Upper lobe of right lung (tissue), 1 donor: ENCODE data around the gene ADAMTSL1. TPM values are rescaled to one million over a fixed set of nuclear protein-coding genes. Genes with fewer than 3 reads are reported as not detected.

Experiments
- ATAC-seq: fragments of 200-7000 bp; cut with Tn5 transposase; one replicate; pipeline ENCODE4 v1.9.1; 2020; ENCODE audit warnings: mild to moderate bottlenecking, moderate library complexity
- DNase-seq: peaks from one replicate; pipeline ENCODE4 v3.0.0-alpha.2; 2020
- H3K27ac ChIP-seq: fragments of 200-600 bp; one replicate; pipeline ENCODE4 v1.8.0; 2022
- H3K27me3 ChIP-seq: fragments of 200-600 bp; one replicate; pipeline ENCODE4 v1.8.0; 2022; ENCODE audit warnings: mild to moderate bottlenecking
- H3K36me3 ChIP-seq: fragments of 200-600 bp; one replicate; pipeline ENCODE4 v1.8.0; 2022
- H3K4me1 ChIP-seq: fragments of 200-600 bp; one replicate; pipeline ENCODE4 v1.8.0; 2022
- H3K4me3 ChIP-seq: fragments of 200-600 bp; one replicate; pipeline ENCODE4 v1.8.0; 2022; ENCODE audit warnings: mild to moderate bottlenecking
- H3K9me3 ChIP-seq: fragments of 200-600 bp; one replicate; pipeline ENCODE4 v1.8.0; 2022
- intact Hi-C: fragments of 100-400 bp; cut with DNase I; formaldehyde crosslinking; loops from one replicate; pipeline ENCODE4 v1.11.0; 2022
- total RNA-seq: library from RNA; stranded (reverse); fragmentation: NEBNext Ultra II Directional; extraction: Animal tissue kit (Norgen Biotek cat#: 25700); gene quantifications from one replicate; pipeline ENCODE4 v1.2.1, GENCODE V29; 2021
- TF ChIP-seq, protein P1 (sequence below): fragments of 200-600 bp; IDR thresholded peaks from one replicate; pipeline ENCODE4 v1.8.0; 2022; ENCODE audit warnings: antibody characterized with exemption
- donor health status: DM: no; HTN: yes; CAD: no; lungs with severe emphysema.

ADAMTSL1 gene
- total RNA-seq, 1 donor from 2014 or later, result 7.3 TPM

DNA sequence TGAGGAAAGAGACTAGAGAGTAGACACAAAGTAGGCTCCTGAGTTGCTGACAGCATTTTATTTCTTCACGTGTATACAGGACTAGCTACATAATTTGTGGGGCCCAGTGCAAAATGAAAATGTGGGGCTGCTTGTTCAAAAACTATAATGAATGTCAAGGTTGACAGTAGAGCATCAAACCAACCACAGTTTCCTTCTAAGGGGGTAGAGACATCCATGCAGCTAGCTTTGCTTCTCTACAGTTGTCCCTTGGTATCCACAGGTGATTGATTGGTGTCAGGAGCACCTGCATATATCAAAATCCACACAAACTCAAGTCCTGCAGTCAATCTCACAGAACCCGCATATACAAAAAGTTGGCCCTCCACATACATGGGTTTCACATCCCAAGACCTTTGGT lies 429.5 kb downstream of the ADAMTSL1 start:
- no peaks in the 10 kb centered on the region for H3K4me1 ChIP-seq
- intact Hi-C loops, result no loop called here
- no peak for DNase-seq
- no peaks in the 10 kb centered on the region for H3K36me3 ChIP-seq
- TF ChIP-seq, protein P1, sequence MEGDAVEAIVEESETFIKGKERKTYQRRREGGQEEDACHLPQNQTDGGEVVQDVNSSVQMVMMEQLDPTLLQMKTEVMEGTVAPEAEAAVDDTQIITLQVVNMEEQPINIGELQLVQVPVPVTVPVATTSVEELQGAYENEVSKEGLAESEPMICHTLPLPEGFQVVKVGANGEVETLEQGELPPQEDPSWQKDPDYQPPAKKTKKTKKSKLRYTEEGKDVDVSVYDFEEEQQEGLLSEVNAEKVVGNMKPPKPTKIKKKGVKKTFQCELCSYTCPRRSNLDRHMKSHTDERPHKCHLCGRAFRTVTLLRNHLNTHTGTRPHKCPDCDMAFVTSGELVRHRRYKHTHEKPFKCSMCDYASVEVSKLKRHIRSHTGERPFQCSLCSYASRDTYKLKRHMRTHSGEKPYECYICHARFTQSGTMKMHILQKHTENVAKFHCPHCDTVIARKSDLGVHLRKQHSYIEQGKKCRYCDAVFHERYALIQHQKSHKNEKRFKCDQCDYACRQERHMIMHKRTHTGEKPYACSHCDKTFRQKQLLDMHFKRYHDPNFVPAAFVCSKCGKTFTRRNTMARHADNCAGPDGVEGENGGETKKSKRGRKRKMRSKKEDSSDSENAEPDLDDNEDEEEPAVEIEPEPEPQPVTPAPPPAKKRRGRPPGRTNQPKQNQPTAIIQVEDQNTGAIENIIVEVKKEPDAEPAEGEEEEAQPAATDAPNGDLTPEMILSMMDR, result no peak
- H3K27me3 ChIP-seq, result no peaks in the 10 kb centered on the region
- no peaks in the 10 kb centered on the region for H3K9me3 ChIP-seq
- H3K27ac ChIP-seq, result no peak overlapping the region
- ATAC-seq, result no peak
- no peak overlapping the region for H3K4me3 ChIP-seq

DNA sequence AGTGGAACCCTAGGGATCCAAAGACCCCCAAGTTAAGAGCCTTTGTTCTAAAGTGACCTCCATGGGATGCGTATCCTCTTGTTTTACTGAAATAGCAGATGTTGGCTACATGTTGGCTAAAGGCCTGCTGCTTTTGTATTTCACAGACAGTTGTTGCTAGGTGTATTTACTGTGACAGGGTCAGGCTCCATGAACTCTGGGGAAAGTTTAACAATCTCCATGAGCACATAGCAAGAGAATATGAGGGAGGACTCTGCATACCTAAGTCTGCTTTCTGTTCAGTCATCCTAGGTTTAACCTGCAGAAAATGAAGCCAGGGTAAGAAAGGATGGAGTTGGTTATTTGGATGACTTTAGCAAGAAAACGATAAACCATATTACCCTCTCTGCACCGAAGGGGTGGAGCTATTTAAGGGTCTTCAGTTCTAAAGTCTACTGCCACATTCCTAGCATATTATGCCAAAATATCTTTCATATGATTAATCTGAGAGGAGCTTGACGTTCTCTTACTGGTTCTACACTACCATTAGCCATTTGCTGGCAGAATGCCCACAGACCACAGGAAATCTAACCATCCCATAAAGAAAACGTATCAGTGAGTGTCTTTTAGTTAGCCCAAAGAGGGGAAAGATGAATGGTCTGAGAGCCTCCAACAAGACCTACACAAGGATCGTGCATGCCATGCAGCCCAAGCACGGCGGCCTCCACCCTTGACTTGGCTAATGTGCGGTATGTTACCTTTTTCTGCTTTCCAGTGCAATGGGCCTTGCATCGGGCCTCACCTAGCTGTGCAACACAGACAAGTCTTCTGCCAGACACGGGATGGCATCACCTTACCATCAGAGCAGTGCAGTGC lies 431.3 kb downstream of the ADAMTSL1 start:
- no peak overlapping the region for H3K27ac ChIP-seq
- TF ChIP-seq, protein P1, result no peak
- no peak for DNase-seq
- H3K9me3 ChIP-seq, result no peaks in the 10 kb centered on the region
- no peaks in the 10 kb centered on the region for H3K27me3 ChIP-seq
- H3K36me3 ChIP-seq, result no peaks in the 10 kb centered on the region
- no peak for ATAC-seq
- intact Hi-C loops, result no loop called here
- H3K4me1 ChIP-seq, result no peaks in the 10 kb centered on the region
- no peak overlapping the region for H3K4me3 ChIP-seq

DNA sequence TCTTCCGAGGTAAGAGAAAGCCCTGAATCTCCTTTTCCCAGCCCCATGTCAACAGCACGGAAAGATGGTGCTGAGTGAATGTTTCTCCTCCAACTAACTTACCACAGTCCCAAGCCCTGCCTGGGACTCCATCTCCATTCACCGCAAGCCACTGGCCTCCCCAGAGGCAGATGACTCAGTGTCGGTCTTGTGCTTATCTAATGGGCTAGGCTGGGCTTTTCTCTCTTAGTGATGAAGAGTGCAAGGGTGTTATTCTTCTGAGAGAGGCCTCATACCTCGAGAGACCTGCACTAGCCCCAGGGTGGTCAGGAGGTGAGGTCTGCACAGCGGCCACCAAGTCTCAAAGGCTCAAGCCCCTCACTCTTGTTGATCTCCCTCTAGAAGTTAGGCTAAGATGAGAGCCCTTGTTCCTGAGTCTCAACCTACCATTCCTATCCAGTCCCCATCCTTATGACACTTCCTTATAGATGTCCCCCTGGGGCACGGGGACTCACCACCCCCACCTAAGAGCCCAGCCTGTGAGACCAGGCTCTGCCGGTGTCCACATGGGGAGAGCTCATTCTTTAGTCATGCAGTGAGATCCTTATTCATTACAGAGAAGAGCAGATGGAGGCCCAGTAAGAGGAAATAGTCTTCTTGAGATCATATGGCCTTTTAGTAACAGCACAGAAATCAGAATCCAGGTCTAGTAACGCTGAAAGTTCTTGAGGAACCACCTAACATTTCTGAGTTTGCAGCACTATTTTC lies 432.1 kb downstream of the ADAMTSL1 start:
- no peak overlapping the region for H3K4me3 ChIP-seq
- H3K4me1 ChIP-seq, result no peaks in the 10 kb centered on the region
- no peak overlapping the region for H3K27ac ChIP-seq
- DNase-seq, result no peak
- H3K27me3 ChIP-seq, result no peaks in the 10 kb centered on the region
- no peaks in the 10 kb centered on the region for H3K9me3 ChIP-seq
- H3K36me3 ChIP-seq, result no peaks in the 10 kb centered on the region
- ATAC-seq, result no peak
- TF ChIP-seq, protein P1, result no peak
- intact Hi-C loops, result no loop called here

DNA sequence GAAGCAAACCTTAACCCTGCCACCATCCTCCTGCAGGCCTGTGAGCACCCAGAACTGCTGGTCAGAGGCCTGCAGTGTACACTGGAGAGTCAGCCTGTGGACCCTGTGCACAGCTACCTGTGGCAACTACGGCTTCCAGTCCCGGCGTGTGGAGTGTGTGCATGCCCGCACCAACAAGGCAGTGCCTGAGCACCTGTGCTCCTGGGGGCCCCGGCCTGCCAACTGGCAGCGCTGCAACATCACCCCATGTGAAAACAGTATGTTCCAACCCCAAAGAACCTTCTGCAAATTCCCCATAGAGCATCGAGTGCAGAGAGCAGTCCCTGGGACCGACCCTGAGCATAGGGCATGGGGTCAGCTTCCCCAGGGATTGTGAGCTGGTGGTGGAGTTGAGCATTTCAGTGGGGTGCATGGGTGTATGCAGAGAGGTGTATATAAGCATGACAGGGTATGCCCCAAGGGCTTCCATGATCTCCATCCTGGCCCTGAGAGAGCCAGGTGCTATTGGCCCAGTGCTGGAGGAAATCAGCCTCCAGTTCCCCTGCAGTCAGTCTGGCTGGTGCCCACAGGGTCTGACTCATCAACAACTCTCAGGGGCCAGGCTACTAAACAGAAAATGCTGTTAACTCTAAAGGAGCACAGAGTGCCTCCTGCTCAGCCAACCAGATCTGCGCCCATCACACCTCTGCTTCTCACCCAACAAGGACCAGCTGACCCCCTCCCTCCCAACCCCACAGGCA lies 432.9 kb downstream of the ADAMTSL1 start:
- TF ChIP-seq, protein P1, result no peak
- no peaks in the 10 kb centered on the region for H3K9me3 ChIP-seq
- H3K4me1 ChIP-seq, result no peaks in the 10 kb centered on the region
- intact Hi-C loops, result no loop called here
- no peak overlapping the region for H3K27ac ChIP-seq
- no peak for DNase-seq
- ATAC-seq, result no peak
- no peak overlapping the region for H3K4me3 ChIP-seq
- no peaks in the 10 kb centered on the region for H3K27me3 ChIP-seq
- H3K36me3 ChIP-seq, result no peaks in the 10 kb centered on the region

DNA sequence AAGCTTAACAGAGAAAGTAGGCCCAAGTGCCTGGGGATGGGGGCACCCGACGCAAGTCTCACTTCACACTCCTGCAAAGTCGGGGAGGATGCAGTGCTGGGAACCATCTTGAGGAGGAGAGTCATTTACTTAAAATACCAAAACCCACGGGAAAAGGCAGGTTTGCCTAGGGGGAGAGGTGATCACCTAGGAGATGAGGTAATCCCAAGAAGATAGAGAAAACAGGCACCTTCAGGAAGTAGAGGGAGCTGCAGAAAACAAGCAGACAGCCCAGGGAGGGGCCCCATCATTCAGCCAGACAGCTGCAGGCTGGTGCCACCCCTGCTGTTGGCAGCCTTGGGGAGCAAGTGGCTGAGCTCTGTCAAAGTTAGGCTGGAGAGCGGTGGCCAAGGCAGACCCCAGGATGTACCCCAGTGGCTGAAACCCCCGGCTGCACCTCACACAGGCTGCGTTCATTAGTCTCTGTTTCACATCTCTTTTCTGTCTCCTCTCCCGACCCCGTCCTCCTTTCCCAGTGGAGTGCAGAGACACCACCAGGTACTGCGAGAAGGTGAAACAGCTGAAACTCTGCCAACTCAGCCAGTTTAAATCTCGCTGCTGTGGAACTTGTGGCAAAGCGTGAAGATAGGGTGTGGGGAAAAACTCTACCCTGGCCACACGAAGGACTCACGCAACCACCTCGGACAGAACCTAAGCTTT lies 434.1 kb downstream of the ADAMTSL1 start:
- H3K4me3 ChIP-seq, result no peak overlapping the region
- TF ChIP-seq, protein P1, result no peak
- DNase-seq (no peak), ATAC-seq (no peak)
- intact Hi-C loops, result no loop called here
- no peaks in the 10 kb centered on the region for H3K4me1 ChIP-seq
- no peak overlapping the region for H3K27ac ChIP-seq
- no peaks in the 10 kb centered on the region for H3K9me3 ChIP-seq
- H3K27me3 ChIP-seq, result no peaks in the 10 kb centered on the region
- no peaks in the 10 kb centered on the region for H3K36me3 ChIP-seq
